ENCODE data around the gene MESP1.

The MESP1 gene

DNA sequence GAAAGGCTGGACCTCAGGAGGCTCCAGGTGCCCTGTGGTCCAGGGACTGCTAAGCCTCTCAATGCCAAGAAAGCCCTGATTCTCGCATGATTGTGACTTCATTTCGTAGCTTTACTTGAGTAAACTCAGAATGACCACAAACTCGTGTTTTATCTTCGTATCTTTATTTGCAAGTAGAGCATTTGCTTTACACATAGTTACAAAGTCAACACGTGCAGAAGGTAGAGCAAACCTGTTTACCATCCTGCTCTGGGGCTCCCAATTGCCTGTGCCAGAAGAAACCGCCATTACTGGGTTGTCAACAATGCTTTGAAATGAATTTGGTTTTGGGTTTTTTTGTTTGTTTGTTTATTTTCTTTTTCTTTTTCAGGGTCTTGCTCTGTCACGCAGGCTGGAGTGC lies 5.8 kb upstream of the MESP1 start:
- DNase-seq: no peak

DNA sequence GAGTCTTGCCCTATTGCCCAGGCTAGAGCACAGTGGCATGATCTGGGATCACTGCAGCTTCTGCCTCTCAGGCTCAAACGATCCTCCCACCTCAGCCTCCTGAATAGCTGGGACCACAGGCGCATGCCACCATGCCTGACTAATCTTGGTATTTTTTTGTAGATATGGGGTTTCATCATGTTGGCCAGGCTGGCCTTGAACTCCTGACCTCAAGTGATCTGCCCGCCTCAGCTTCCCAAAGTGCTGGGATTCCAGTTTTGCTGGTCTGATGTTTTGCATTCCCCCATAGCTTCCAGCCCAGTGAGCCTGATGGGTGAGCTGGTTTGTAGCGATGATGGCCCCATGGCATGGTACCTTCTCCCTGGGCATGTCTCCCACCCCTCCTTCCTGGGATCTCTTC lies 4.7 kb upstream of the MESP1 start:
- no peak for DNase-seq

DNA sequence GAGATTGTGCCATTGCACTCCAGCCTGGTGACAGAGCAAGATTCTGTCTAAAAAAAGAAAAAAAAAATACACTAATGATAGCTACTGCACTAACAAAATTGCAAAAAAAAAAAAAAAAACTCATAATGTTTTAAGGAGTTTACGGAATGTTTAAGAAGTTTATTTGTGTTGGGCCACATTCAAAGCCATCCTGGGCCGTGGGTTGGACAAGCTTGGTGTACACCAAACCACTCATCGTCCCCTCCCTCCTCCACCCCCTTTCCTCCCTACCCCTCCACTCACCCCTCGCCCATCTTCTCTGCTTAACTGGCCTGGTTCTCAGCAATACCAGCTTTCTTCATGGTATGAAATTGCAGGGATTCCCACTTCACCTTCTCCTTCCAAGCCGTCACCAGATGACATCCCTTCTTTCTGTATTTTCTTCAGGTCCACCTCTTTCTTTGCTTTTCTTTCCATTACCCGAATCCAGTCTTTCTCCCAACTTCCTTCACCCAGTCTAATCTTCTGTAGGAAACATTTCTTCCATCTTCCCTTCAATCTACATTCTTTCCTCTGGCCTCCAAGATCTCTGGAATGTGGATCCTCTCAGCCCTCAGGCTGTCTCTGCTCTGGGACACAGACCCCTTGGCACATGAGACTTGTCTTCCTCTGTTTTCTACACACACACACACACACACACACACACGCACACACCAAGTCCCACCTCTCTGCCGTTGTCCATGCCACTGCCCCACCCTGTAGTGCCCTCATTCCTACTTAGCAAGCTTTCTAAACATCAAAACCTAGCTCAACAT lies 3.5 kb upstream of the MESP1 start:
- no peak for DNase-seq

DNA sequence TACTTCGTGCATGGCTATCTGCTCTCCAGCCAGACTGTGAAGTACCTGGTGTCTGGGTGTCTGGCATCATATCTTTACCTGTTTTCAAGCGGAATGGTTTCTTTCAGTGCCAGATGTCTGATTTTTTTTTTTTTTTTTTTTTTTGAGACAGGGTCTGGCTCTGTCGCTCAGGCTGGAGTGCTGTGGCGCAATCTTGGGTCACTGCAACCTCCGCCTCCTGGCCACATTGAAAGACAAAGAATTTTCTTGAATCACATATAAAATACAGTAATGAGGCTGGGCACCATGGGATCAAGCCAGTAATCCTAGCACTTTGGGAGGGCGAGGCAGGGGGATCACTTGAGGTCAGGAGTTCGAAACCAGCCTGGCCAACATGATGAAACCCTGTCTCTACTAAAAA lies 2.8 kb upstream of the MESP1 start:
- DNase-seq: no peak

DNA sequence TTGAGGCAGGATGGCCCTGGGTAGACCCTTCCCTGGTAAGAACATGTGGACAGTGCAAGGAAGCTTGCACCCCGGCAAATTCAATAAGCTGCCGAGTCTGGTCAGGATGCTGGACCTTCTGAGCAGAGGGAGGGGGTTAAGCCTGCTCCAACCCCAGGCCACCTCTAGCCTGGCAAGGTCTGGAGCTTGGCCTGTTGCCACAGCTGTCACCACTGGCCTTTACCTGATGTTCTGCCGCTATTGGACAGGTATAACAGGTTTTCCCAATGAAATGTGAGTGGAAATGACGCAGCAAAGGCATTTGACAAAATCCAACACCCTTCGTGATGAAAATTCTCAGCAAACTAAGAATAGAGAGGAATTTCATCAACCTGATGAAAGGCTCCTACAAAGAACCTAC lies 699 bp upstream of the MESP1 start:
- DNase-seq: no peak

DNA sequence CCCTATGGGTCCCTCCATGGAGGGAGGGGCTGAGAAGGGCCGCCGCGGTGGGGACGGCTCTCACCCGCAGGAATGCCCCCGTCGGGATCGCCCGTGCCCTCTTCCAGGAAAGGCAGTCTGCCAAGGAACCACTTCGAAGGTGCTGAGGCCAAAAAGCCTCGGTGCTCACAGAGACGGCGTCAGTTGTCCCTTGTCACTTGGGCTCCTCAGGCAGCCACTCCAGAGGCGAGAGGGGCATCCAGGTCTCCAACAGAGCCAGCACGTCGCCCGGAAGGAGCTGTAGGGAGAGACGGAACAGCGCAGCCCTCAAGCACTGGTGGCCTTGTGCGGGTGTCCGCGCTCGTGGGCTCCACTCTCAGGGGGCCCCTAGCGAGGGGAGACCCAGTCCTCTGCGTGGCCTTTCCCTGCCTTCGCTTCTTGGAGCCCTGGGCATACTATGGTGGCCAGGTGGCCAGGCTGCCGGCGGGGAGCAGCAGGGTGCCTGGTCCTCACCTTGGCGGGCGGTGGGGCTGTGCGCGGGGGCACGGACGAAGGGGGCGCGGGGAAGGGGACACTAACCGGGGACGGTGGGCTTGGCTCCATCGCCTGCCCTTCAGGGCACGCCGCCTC lies 994 bp downstream of the MESP1 start:
- DNase-seq: peak; percentile 10

DNA sequence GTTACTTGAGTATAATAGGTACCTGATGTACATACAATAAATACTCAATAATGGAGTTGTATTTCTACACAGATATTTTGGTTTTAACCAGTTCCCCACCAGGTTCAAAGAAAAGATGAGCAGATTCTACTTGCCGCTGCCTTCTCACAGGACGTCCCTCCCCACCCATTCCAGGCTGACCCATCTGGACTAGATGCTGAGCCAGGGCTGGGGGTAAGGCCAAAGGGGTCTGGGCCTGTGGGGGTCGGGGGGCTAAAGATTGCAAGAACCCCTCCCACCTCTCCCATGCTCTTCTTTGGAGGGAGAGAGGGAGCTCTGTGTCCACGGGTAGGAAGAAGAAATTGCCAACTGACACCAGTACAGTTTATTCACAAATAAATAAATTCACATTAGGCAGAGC lies 1.5 kb downstream of the MESP1 start:
- no peak for DNase-seq

DNA sequence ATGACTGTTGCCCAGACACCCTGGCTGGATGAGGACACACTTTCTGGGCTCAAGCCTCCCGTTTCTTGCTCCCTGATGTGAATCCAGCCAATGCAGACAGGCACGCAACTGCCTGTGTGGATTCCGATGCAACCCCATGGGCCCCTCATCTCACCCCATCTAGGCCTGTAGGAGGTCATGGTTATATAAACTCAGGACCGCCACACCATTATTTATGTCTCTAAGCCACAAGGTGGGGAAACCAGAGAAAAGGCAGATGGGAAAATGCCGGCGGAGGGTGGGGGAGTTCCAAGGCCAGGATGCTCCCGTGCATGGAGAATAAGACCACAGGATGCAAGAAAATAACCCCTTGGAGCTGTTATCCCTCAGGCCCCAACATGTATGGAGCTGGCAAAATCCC lies 2.0 kb downstream of the MESP1 start:
- no peak for DNase-seq

DNA sequence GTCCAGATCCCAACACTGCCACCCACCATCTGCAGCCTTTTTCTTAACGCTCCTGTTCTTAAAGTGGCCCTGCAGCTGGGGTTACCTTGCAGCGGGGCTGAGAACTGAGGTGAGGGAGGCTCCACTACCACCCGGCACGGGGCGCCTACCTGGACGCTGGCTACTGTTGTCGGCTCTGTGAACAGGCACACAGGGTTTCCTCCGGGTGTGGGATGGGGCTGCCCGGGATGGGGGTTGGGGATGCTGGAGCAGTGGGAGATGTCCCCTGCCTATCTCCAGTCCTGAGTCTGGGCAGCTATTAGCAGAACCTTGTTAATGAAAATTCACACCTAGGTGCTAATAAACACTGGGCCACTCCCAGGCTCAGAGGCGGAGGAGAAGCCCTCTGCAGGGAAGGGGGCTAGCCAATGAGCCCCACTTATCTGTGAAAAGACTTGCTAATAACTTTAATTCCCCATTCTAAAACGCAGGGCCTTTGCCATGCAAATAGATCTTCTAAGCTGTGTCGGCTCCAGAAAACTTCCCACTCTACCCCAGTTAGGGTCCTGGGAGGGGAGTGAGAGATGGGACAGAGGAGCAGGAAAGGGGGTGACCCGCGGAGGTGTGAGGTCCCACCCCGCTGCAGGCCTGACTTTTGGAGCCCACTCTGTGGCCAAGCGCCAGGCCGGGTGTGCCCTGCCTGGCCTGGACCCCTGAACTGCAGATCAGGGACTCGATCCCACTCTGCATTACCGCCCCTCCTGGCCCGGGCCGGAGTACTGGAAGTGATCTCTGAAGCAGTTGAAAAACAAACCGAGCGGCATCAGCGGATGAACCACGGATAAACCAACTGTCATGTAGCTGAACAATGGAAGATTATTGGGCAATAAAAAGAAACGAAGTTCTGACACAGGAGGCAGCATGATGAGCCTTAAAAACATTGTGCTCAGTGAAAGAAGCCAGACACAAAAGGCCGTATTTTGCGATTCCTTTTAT lies 3.1 kb downstream of the MESP1 start:
- DNase-seq: no peak

DNA sequence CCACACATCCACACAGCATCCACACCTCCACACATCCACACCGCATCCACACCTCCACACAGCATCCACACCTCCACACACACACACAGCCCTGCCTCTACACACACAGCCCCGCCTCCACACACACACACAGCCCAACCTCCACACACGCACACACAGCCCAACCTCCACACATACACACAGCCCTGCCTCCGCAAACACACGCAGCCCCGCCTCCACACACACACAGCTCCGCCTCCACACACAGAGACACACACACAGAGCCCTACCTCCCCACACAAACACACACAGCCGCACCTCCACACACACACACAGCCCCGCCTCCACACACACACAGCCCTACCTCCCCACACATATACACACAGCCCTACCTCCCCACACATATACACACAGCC lies 4.7 kb downstream of the MESP1 start:
- no peak for DNase-seq

DNA sequence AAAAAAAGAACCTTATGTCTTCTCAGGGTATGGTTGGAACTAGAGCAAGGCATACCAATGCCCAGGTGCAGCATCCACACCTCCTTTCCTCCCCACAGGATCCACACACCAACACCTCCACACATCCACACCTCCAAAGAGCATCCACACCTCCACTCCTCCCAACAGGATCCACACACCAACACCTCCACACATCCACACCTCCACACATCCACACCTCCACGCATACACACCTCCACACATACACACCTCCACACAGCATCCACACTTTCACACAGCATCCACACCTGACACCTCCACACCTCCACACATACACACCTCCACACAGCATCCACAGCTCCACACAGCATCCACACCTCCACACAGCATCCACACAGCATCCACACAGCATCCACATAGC lies 5.3 kb downstream of the MESP1 start:
- DNase-seq: no peak

DNA sequence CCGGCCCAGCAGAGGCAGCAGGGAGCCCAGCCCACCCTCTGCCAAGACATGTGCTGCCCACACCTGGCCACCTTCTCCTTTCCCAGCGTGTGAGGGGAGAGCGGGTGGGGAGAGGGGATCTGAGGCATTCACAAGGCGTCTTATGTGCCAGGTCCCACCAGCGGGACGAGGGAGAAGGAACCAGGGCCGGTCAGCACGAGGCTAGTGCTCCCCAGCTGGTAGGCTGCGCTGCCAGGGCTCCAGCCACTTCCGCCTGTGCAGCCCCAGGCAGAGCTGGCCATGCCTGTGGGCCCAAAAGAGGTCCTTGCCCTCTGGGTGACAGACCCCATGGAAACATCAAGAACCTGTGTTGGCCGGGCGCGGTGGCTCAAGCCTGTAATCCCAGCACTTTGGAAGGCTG lies 5.9 kb downstream of the MESP1 start:
- DNase-seq: no peak

DNA sequence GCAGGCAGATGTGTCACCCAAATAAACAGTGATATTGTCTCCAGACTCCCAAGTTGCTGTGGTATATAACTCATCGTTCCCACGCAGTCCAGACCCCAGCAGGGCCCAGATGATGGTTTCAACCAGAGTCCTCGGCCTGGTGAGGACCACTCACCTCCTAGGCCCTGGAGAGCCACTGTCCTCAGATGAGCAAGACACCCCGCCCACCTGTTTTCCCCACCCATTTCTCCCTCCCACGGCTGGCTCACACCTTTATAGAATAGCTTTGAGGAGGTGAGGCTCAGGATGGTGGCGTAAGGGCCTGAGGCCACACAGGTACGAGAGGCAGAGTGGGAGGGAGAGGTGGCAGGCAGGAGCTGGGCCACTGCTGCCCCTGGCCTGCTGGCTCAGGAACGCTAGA lies 7.5 kb downstream of the MESP1 start:
- DNase-seq: no peak

DNA sequence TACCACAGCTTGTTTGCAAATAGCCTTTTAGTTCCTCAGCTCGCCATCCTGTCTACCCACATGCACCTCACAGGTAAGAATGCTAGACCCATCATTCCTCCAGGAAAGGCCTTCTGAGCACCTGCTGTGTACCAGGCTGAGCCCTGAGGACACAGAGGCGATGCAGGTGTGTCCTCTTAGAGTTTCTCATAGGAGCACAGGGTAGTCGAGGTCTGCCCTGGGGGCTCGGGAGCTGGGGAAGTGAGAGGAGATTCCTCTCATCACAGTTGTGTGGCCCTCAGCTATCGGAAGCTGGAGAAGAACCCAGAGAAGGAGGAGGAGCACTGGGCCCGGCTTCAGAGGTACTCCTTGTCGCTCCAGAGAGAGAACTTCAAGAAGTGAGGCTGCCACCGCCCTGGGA lies 8.0 kb downstream of the MESP1 start:
- no peak for DNase-seq

DNA sequence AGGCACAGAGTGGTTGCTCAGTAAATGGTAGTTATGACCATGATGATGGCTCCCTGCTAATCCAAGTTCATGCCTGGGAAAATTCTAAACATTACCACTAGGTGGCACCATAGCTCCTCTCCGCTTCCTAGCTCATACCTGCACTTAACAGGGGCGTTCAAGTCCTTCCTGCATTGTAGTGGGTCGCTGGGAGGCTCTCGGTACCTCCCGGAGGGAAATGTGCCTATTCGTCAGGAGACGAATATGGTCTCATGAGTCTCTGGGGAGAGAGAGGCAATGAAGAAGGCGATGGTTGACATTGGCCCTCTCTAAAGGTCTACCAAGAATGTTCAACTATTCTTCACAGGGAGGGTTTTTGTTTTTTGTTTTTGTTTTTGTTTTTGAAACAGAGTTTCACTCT lies 10.9 kb downstream of the MESP1 start:
- DNase-seq: peak; percentile 63

DNA sequence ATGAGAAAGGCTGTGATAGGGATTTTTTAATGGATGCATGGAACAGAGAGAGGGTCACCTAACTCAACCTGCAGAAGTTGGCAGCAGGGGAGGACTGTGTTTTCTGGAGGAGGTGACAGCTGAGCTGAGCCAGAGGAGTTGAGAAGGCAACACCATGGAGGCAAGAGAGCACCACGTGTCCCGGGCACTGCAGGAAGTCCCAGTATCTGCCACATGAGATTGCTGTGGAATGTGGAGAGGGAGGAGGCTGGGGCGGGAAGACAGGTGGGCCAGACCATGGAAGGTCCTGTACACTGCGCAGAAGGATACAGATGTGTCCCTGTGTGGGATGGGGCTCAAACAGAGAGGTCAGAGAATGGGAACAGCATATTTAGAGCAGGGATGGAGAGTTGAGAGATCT lies 15.3 kb downstream of the MESP1 start:
- DNase-seq: no peak

DNA sequence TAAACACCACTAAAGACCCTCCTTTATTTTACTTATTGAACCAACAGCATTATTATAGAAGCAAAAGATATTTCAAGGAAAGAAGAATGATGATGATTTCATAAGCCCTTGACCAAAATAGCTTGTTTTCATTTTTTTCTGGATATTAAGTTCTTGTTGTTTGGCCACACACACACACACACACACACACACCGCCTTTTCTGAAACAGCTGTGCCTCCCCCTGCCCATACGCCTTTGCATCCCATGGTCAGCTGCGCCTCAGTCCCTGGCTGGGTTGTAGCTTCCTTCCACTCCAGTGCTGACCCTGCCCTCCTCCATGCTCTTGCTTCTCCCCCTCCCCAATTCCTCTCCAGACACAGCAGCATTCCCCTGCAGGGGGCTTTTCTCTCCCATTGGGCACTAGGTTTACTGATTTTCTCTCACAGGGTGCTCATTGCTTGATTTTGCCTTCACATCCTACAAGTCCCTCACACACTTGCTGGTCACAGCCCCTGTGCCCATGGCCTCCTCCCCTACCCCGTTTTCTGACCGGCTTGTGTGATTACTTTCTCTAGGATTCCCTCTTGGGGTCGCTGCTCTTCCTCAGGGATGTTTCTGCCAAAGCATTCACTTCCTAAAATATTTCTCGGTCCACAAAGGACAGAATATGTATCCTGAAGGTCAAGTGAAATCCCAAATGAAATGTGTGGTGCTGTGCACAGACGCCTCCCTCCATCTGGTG lies 18.4 kb downstream of the MESP1 start:
- no peak for DNase-seq

DNA sequence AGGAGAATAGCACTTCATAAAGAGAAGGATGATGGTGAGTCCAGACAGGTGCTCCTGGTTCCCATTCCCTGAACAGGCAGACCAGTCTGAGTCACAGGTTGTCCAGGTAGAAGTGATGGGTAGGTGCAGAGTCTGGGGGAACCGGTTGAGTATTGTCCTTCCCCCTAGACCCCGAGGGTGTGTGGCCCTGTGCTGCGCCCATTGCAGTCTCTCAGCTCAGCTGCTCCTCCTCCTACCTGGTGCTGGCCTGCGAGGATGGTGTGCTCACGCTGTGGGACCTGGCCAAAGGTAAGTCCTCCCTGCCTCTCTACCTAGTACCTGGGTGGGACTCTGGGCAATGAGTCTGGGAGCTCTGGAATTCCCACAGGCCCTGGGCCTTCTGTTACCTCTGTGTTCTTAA lies 19.8 kb downstream of the MESP1 start:
- DNase-seq: no peak

DNA sequence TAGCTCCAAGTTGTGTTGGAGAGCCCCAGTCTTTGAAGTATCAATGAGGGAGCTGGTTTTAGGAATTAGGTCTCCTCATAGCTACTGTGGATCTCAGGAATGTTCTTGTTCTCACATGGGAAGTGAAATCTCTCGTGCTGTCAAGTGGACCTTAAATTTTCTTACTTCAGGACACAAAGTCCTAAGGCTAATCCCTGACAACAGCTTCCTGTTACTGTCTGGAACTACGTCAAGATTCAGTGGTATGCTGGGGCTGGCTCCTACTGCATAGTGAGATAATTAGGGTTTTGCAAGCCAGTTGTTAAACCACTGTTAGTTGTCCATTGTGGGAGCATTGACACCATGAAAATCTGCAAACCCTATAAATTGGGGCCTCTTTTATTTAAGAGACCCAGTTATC lies 22.8 kb downstream of the MESP1 start:
- no peak for DNase-seq

DNA sequence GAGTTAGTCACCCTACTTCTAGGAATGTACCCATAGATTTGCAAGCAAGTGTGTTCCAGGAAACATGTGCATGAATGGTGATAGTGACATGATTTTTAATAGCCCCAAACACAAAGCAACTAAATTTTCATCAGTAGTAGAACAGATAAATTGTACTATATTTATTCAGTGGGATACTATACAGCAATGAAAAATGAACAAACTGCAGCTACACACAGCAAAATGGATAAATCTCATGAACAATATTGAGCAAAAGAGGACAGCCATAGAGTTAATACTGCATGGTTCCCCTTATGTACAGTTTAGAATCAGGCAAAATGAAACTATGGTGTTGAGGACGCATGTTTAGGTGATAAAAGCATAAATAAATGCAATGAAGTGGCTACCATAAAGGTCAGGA lies 26.0 kb downstream of the MESP1 start:
- no peak for DNase-seq

DNA sequence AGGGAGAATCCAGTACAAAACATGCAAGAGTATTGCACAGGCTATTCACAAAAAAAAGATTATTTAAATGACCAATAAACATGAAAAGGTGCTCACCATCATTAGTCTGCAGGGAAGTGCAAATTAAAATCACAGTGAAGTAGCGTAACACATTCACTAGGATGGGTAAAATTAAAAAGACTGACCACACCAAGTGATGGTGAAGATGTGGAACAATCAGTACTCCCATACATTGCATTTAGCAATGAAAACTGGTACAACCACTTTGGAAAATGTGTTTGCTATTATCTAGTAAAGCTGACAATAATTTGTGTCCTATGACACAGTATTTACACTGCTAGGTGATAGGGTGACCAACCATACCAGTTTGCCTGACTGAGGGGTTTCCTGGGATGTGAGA lies 26.4 kb downstream of the MESP1 start:
- DNase-seq: no peak

DNA sequence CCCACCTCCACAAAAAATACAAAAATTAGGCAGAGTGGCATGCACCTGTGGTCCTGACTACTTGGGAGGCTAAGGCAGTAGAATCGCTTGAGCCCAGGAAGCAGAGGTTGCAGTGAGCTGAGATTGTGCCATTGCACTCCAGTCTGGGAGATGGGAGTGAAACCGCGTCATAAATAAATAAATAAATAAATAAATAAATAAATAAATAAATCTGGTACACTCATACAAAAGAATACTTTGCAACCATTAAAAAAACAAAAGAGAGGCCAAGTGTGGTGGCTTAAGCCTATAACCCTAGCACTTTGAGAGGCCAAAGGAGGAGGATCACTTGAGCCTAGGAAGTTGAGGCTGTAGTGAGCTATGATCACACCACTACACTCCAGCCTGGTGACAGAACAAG lies 28.0 kb downstream of the MESP1 start:
- DNase-seq: no peak

DNA sequence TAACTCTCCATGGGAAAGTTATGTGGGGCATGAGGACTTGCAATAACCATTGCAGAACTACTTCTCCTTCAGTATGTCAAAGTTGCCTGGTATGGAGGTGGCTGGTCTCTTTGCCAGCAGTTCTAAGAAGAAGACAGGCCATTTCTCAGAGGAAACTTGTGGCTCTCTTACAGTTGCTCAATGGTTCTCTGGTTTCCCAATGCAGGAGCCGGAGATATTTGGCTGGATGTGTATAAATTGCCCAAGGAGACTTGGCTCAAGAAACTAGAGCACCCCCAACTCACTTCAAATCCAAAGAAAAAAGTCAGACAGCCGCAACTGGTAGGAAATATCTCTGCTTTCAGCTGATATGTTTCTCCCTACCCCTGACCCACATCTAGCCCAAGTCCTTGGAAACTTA lies 36.3 kb downstream of the MESP1 start:
- no peak for DNase-seq
